ENCODE results near the gene CDC20. TPM values are rescaled to one million over a fixed set of nuclear protein-coding genes. Genes with fewer than 3 reads are reported as not detected.

The CDC20 gene
- polyA plus RNA-seq, 1 donor from 2014 or later = 0.58 TPM

DNA sequence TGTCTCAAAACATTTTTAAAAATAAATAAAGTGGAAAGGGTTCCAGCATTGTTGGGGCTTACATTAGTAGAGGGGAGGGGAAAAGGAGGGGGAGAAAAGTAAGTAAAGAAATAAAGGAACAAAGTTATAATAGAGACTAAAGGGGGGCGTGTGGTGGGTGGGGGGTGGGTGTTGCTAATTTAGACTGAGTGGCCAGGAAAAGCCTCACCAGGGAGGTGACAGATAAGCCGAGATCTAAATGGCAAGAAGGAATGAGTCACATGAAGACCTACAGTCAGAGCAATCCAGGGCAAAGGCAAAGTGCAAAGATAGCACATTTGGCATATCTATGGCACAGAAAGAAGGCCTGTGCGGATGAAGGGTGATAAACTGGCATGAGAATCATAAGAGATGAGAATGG is 13.7 kb upstream of the CDC20 start:
- Mint-ChIP-seq H3K36me3 (peaks cover 3% of the 10 kb centered on the region), H3K27ac (no peak overlapping the region)

DNA sequence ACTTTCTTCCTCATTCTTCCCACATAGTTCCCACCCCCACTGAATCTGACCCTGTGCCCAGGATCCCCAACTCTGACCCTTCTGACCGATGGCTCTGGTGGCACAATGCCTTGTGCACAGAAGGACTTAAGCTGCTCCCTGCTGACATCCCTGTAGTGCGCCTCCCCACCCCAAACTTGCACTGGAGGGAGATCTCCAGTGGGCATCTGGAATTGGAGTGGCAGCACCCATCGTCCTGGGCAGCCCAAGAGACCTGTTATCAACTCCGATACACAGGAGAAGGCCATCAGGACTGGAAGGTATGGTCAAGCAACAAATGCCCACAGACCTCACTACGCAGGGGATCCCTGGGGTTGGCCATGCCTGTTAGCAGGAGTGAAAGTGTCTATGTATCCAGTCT is 12.1 kb upstream of the CDC20 start:
- no peaks in the 10 kb centered on the region for H3K9me3 Mint-ChIP-seq
- peaks cover 3% of the 10 kb centered on the region for H3K36me3 Mint-ChIP-seq
- peaks cover 0 to 12% (median 9%) of the 10 kb centered on the region in 3 donors for H3K4me1 Mint-ChIP-seq
- peaks cover 3% of the 10 kb centered on the region for H3K27me3 Mint-ChIP-seq
- peak overlapping the region in 1 of 3 donors; percentile 16 for H3K27ac Mint-ChIP-seq
- no peak overlapping the region for H3K4me3 Mint-ChIP-seq

More for the DNA sequence above, 13.7 kb upstream of the CDC20 start:
- Mint-ChIP-seq H3K4me1 (peaks cover 0 to 12% (median 11%) of the 10 kb centered on the region in 3 donors), H3K27me3 (peaks cover 3% of the 10 kb centered on the region), H3K9me3 (peaks cover 0 to 2% (median 0%) of the 10 kb centered on the region in 3 donors), H3K4me3 (no peak overlapping the region)

- Mint-ChIP-seq H3K4me1 (peaks cover 0 to 12% (median 9%) of the 10 kb centered on the region in 3 donors), H3K4me3 (peak overlapping the region in 2 of 4 donors; percentile 60 to 85), H3K9me3 (no peaks in the 10 kb centered on the region), H3K27ac (peak overlapping the region in 1 of 3 donors; percentile 80), H3K27me3 (peaks cover 3% of the 10 kb centered on the region), H3K36me3 (peaks cover 3% of the 10 kb centered on the region)
These were observed 10.4 kb upstream of the CDC20 start for GRCh38 chr1:43348343-43348808.

GRCh38 chr1:43348809-43349593 is 9.8 kb upstream of the CDC20 start:
- H3K27me3 Mint-ChIP-seq = peaks cover 3% of the 10 kb centered on the region
- H3K27ac Mint-ChIP-seq = peak overlapping the region; percentile 86 to 95 (median 95)
- peaks cover 0 to 12% (median 9%) of the 10 kb centered on the region in 3 donors for H3K4me1 Mint-ChIP-seq
- peaks cover 3% of the 10 kb centered on the region for H3K36me3 Mint-ChIP-seq
- peak overlapping the region; percentile 80 to 92 (median 86) for H3K4me3 Mint-ChIP-seq
- no peaks in the 10 kb centered on the region for H3K9me3 Mint-ChIP-seq

DNA sequence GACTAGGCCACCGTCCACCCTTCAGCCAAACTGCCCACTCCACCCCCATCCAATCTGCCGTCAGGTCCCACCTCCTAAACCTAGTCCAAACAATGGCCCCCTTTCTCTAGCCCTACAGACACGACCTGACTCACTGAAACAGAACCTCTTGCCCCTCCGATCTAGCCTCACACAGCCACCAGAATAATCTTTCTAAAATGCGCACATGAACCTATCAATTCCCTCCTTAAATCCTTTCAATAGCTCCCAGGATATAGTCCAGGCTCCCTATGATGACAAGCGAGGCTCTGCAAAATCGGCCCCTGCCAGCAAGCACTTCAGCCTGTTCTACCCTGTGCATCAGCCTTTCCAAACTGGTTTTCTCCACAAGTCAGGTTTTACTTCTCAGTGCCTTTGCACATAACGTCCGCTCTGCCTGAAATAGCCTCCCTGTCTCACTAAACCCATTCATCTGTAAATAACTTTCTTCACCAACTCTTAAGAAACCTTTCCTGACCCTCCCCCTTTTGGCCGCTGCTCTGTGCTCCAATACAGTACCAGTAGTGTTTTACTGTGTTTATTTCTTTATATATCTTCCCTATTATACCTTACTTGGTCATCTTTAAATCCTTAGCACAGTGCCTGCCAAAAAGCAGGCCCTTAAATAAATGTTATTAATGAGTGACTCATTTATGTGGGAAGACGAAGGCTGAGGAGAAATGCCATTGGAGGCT is 9.0 kb upstream of the CDC20 start:
- Mint-ChIP-seq H3K27ac (peak overlapping the region; percentile 86 to 95 (median 95)), H3K4me3 (peak overlapping the region; percentile 80 to 92 (median 86)), H3K27me3 (peaks cover 3% of the 10 kb centered on the region), H3K9me3 (no peaks in the 10 kb centered on the region), H3K4me1 (peaks cover 0 to 12% (median 9%) of the 10 kb centered on the region in 3 donors), H3K36me3 (peaks cover 3% of the 10 kb centered on the region)

GRCh38 chr1:43350976-43351375 is 7.8 kb upstream of the CDC20 start:
- Mint-ChIP-seq H3K36me3 (peaks cover 5% of the 10 kb centered on the region), H3K27me3 (peaks cover 3% of the 10 kb centered on the region), H3K4me1 (peaks cover 0 to 12% (median 9%) of the 10 kb centered on the region in 3 donors), H3K9me3 (no peaks in the 10 kb centered on the region), H3K27ac (peak overlapping the region in 1 of 3 donors; percentile 72), H3K4me3 (no peak overlapping the region)

GRCh38 chr1:43351421-43352350 is 7.1 kb upstream of the CDC20 start:
- H3K27me3 Mint-ChIP-seq = no peaks in the 10 kb centered on the region
- peaks cover 5% of the 10 kb centered on the region for H3K36me3 Mint-ChIP-seq
- peak overlapping the region in 1 of 3 donors; percentile 54 for H3K27ac Mint-ChIP-seq
- peaks cover 0 to 12% (median 7%) of the 10 kb centered on the region in 3 donors for H3K4me1 Mint-ChIP-seq
- H3K9me3 Mint-ChIP-seq = no peaks in the 10 kb centered on the region
- H3K4me3 Mint-ChIP-seq = no peak overlapping the region

DNA sequence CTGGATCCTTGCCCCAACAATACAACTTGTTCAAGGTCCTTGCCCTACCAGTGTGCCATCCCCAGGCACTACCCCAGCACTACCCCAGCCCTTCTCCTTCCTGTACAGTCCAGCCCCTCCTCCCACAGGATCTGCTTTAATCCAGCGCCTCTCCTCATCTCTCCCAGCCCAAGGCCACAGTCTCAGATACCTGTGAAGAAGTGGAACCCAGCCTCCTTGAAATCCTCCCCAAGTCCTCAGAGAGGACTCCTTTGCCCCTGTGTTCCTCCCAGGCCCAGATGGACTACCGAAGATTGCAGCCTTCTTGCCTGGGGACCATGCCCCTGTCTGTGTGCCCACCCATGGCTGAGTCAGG is 6.5 kb upstream of the CDC20 start:
- no peaks in the 10 kb centered on the region for H3K9me3 Mint-ChIP-seq
- H3K36me3 Mint-ChIP-seq = peaks cover 5% of the 10 kb centered on the region
- no peaks in the 10 kb centered on the region for H3K27me3 Mint-ChIP-seq
- H3K4me3 Mint-ChIP-seq = no peak overlapping the region
- peaks cover 0 to 12% (median 7%) of the 10 kb centered on the region in 3 donors for H3K4me1 Mint-ChIP-seq
- no peak overlapping the region for H3K27ac Mint-ChIP-seq

DNA sequence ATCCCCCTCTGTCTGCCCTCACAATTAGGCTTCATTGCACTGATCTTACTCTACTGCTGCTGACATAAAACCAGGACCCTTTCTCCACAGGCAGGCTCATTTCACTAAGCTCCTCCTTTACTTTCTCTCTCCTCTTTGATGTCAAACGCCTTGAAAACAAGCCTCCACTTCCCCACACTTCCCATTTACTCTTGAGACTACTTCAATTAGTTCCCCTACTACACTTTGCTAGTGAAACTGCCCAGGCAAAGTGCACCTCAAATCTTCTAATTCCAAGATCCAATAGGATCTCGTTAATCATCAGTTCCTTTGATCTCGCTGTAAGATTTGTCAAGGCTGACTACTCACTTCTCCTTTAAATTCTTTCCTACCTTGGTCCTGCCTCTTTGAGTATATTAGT is 5.9 kb upstream of the CDC20 start:
- no peaks in the 10 kb centered on the region for H3K27me3 Mint-ChIP-seq
- H3K9me3 Mint-ChIP-seq = no peaks in the 10 kb centered on the region
- H3K4me1 Mint-ChIP-seq = peaks cover 2 to 14% (median 9%) of the 10 kb centered on the region in 3 donors
- peaks cover 5% of the 10 kb centered on the region for H3K36me3 Mint-ChIP-seq
- H3K27ac Mint-ChIP-seq = peak overlapping the region in 1 of 3 donors; percentile 12
- H3K4me3 Mint-ChIP-seq = no peak overlapping the region

- H3K27me3 Mint-ChIP-seq = no peaks in the 10 kb centered on the region
- H3K9me3 Mint-ChIP-seq = no peaks in the 10 kb centered on the region
- H3K27ac Mint-ChIP-seq = no peak overlapping the region
- H3K36me3 Mint-ChIP-seq = peaks cover 7% of the 10 kb centered on the region
- peaks cover 11 to 14% (median 13%) of the 10 kb centered on the region in 3 donors for H3K4me1 Mint-ChIP-seq
- H3K4me3 Mint-ChIP-seq = no peak overlapping the region
These were observed 4.3 kb upstream of the CDC20 start for GRCh38 chr1:43354471-43354870.

DNA sequence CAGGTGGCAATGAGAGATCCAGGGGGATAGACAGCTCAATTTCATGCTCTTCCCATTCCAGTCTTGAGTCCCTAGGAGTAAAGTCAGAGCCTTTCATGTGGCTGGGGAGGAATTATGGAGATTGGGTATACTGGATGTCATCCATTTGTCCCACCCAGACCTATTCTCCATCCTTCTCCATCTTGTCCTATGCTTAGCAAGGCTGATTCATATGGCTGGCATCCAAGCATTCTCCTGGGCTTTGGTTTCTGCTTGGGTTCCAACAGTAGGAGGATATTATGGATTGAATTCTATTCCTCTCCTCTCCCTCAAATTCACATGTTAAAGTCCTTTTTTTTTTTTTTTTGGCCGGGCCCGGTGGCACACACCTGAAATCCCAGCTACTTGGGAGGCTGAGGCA is 3.8 kb upstream of the CDC20 start:
- peaks cover 5% of the 10 kb centered on the region for H3K36me3 Mint-ChIP-seq
- no peak overlapping the region for H3K4me3 Mint-ChIP-seq
- no peak overlapping the region for H3K27ac Mint-ChIP-seq
- H3K27me3 Mint-ChIP-seq = no peaks in the 10 kb centered on the region
- no peaks in the 10 kb centered on the region for H3K9me3 Mint-ChIP-seq
- peaks cover 11 to 13% (median 11%) of the 10 kb centered on the region in 3 donors for H3K4me1 Mint-ChIP-seq

- Mint-ChIP-seq H3K4me1 (peaks cover 10 to 12% (median 11%) of the 10 kb centered on the region in 3 donors), H3K9me3 (no peaks in the 10 kb centered on the region), H3K4me3 (peak overlapping the region in 1 of 4 donors; percentile 57), H3K27me3 (no peaks in the 10 kb centered on the region), H3K27ac (no peak overlapping the region), H3K36me3 (peaks cover 4% of the 10 kb centered on the region)
These were observed 1.5 kb upstream of the CDC20 start for GRCh38 chr1:43357251-43357650.

GRCh38 chr1:43358121-43358745 is 548 bp upstream of the CDC20 start:
- H3K36me3 Mint-ChIP-seq = peaks cover 4% of the 10 kb centered on the region

DNA sequence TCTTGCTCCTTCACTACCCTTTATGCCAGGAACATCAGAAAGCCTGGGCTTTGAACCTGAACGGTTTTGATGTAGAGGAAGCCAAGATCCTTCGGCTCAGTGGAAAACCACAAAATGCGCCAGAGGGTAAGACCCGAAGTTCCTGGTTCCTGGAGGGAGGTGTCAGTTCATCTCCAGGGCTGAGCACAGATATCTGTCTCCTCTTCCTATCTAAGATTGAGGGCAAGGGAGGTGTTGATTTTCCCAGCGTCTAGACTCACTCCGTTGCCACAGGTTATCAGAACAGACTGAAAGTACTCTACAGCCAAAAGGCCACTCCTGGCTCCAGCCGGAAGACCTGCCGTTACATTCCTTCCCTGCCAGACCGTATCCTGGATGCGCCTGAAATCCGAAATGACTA is 915 bp downstream of the CDC20 start:
- Mint-ChIP-seq H3K36me3 (peaks cover 4% of the 10 kb centered on the region), H3K27ac (peak overlapping the region in 1 of 3 donors; percentile 61), H3K9me3 (no peaks in the 10 kb centered on the region), H3K4me3 (peak overlapping the region in 3 of 4 donors; percentile 56 to 93 (median 83)), H3K4me1 (peaks cover 10 to 12% (median 11%) of the 10 kb centered on the region in 3 donors), H3K27me3 (no peaks in the 10 kb centered on the region)

More at GRCh38 chr1:43358121-43358745, 548 bp upstream of the CDC20 start:
- Mint-ChIP-seq H3K4me3 (peak overlapping the region; percentile 87 to 97 (median 90)), H3K27ac (peak overlapping the region; percentile 59 to 91 (median 62)), H3K27me3 (no peaks in the 10 kb centered on the region), H3K9me3 (no peaks in the 10 kb centered on the region), H3K4me1 (peaks cover 10 to 12% (median 11%) of the 10 kb centered on the region in 3 donors)

All from IgD-negative memory B cell (primary cell).